Breast epithelium (tissue), 4 donors: ENCODE data around the gene BPIFA3. TPM values are rescaled to one million over a fixed set of nuclear protein-coding genes. Genes with fewer than 3 reads are reported as not detected.

Source experiments
- DNase-seq, 2 donors: peaks; one replicate each; pipeline ENCODE4 v3.0.0-alpha.2; 2019; ENCODE audit warnings: low spot score in 2 of 2
- H3K27ac ChIP-seq, 2 donors: fragments of 200-600 bp; sonication (generic) in 1 of 2; one replicate each; pipeline ENCODE4 v1.5.1; 2016 to 2019; ENCODE audit warnings: mild to moderate bottlenecking in 1 of 2
- H3K27me3 ChIP-seq, 2 donors: fragments of 200-600 bp; sonication (generic) in 1 of 2; one replicate each; pipeline versions ENCODE4 v1.5.1 to v1.6.0; 2017 to 2019; ENCODE audit warnings: control low read depth in 1 of 2, mild to moderate bottlenecking in 1 of 2
- H3K36me3 ChIP-seq: fragments of 200-600 bp; one replicate; pipeline ENCODE4 v1.5.1; 2019
- H3K4me1 ChIP-seq, 2 donors: fragments of 200-600 bp; sonication (generic); one replicate each; pipeline ENCODE4 v1.5.1; 2016 to 2019; ENCODE audit warnings: control low read depth in 1 of 2
- H3K4me3 ChIP-seq, 3 donors: fragments of 200-600 bp; sonication (generic); 1 replicate in 2 of 3; 2 replicates in 1 of 3; pipeline ENCODE4 v1.5.1; 2016 to 2019; ENCODE audit warnings: mild to moderate bottlenecking in 3 of 3, moderate library complexity in 2 of 3
- H3K9me3 ChIP-seq, 2 donors: fragments of 200-600 bp; sonication (generic) in 1 of 2; one replicate each; pipeline ENCODE4 v1.5.1; 2016 to 2019; ENCODE audit warnings: control low read depth in 1 of 2
- CTCF ChIP-seq, 3 donors: fragments of 450-650 bp; IDR thresholded peaks; one replicate each; pipeline ENCODE4 v1.5.1; 2016 to 2017; ENCODE audit warnings: antibody characterized with exemption in 3 of 3, mild to moderate bottlenecking in 3 of 3, moderate library complexity in 3 of 3
- POLR2A ChIP-seq: fragments of 450-650 bp; IDR thresholded peaks from one replicate; pipeline ENCODE4 v1.6.1; 2016; ENCODE audit warnings: antibody characterized with exemption, mild to moderate bottlenecking, moderate library complexity
- POLR2AphosphoS5 ChIP-seq, 3 donors: sonication (generic); formaldehyde crosslinking; IDR thresholded peaks; one replicate each; pipeline ENCODE4 v1.6.1; 2017; ENCODE audit warnings: antibody characterized with exemption in 3 of 3
- intact Hi-C: fragments of 100-400 bp; cut with DNase I; formaldehyde crosslinking; loops from one replicate; pipeline ENCODE4 v1.15.1; 2023; ENCODE audit warnings: low total_unique reads
- total RNA-seq, 3 donors: library from RNA; depleted of rRNA; stranded (reverse); fragments of >200 nt; gene quantifications; one replicate each; pipeline ENCODE4 v1.1.0, GENCODE V29; 2016

The BPIFA3 gene
- total RNA-seq, 3 donors from 2014 or later: not detected

GRCh38 chr20:33239418-33239817 lies 22.3 kb downstream of the BPIFA3 start:
- no peak overlapping the region for H3K27ac ChIP-seq
- no peaks in the 10 kb centered on the region for H3K36me3 ChIP-seq
- no peak overlapping the region for H3K4me3 ChIP-seq
- no peaks in the 10 kb centered on the region for H3K4me1 ChIP-seq
- intact Hi-C loops: no loop called here
- peaks cover 0 to 9% of the 10 kb centered on the region in 2 donors for H3K27me3 ChIP-seq
- DNase-seq: no peak
- no peak for TF ChIP-seq CTCF (IDR thresholded peaks at IDR 0.05)
- no peak for TF ChIP-seq POLR2AphosphoS5 (IDR thresholded peaks at IDR 0.05)
- no peak for TF ChIP-seq POLR2A
- H3K9me3 ChIP-seq: no peaks in the 10 kb centered on the region

- H3K36me3 ChIP-seq: no peaks in the 10 kb centered on the region
- H3K27me3 ChIP-seq: peaks cover 0 to 3% of the 10 kb centered on the region in 2 donors
- intact Hi-C loops: no loop called here
- no peaks in the 10 kb centered on the region for H3K4me1 ChIP-seq
- H3K9me3 ChIP-seq: no peaks in the 10 kb centered on the region
- TF ChIP-seq POLR2A (no peak), POLR2AphosphoS5 (IDR thresholded peaks at IDR 0.05) (no peak), CTCF (IDR thresholded peaks at IDR 0.05) (no peak)
- H3K4me3 ChIP-seq: no peak overlapping the region
- H3K27ac ChIP-seq: no peak overlapping the region
- no peak for DNase-seq
Observed at GRCh38 chr20:33239979-33240736, 23.0 kb downstream of the BPIFA3 start.

- intact Hi-C loops: no loop called here
- Histone ChIP-seq H3K27ac (no peak overlapping the region), H3K27me3 (no peaks in the 10 kb centered on the region), H3K4me3 (no peak overlapping the region), H3K36me3 (no peaks in the 10 kb centered on the region), H3K9me3 (no peaks in the 10 kb centered on the region), H3K4me1 (no peaks in the 10 kb centered on the region)
- TF ChIP-seq CTCF (IDR thresholded peaks at IDR 0.05): no peak
- no peak for TF ChIP-seq POLR2A
- no peak for TF ChIP-seq POLR2AphosphoS5 (IDR thresholded peaks at IDR 0.05)
- DNase-seq: no peak
Observed at GRCh38 chr20:33240923-33241322, 23.8 kb downstream of the BPIFA3 start.

- H3K36me3 ChIP-seq: no peaks in the 10 kb centered on the region
- no peak overlapping the region for H3K27ac ChIP-seq
- no peaks in the 10 kb centered on the region for H3K4me1 ChIP-seq
- intact Hi-C loops: no loop called here
- no peaks in the 10 kb centered on the region for H3K27me3 ChIP-seq
- TF ChIP-seq POLR2AphosphoS5 (IDR thresholded peaks at IDR 0.05): no peak
- no peak overlapping the region for H3K4me3 ChIP-seq
- no peak for DNase-seq
- no peaks in the 10 kb centered on the region for H3K9me3 ChIP-seq
Observed at GRCh38 chr20:33242319-33243100, 25.4 kb downstream of the BPIFA3 start.

GRCh38 chr20:33246077-33246476 lies 28.9 kb downstream of the BPIFA3 start:
- no peak overlapping the region for H3K27ac ChIP-seq
- TF ChIP-seq POLR2AphosphoS5 (IDR thresholded peaks at IDR 0.05) (no peak), POLR2A (no peak), CTCF (IDR thresholded peaks at IDR 0.05) (no peak)
- no peak overlapping the region for H3K4me3 ChIP-seq
- no peak for DNase-seq
- intact Hi-C loops: no loop called here
- H3K4me1 ChIP-seq: no peaks in the 10 kb centered on the region
- H3K27me3 ChIP-seq: no peaks in the 10 kb centered on the region
- no peaks in the 10 kb centered on the region for H3K36me3 ChIP-seq
- H3K9me3 ChIP-seq: no peaks in the 10 kb centered on the region
